Fibroblast of peridontal ligament (primary cell): ENCODE results near the gene PLAAT4.
"Not testable (repeated sequence)": the region's sequence is repeated elsewhere in the genome, so short reads cannot be mapped to it uniquely, and the experiment has no call there.

Experiments
- DNase-seq: peaks from one replicate; pipeline ENCODE4 v3.0.0-alpha.2; 2010; ENCODE audit errors: extremely low read depth

PLAAT4 gene

DNA sequence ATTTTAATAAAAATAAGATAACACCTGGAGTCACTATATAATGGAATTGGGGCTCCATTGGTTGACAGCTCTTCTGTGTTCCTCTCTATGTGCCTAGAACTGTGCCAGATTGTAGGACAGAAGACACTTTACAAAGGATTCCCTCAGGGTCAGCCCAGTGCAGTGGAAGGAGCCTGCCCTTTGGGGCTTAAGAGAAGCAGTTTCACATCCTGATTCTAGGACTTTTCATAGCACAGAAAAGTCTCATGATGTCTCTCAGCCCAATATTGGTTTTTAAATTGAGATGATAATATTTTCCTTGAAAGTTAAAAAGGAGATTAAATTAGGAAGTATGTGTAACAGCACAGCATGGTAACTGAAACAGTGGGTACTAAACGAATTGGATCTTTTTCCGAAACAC, 7.1 kb downstream of the PLAAT4 start:
- DNase-seq, result no peak

DNA sequence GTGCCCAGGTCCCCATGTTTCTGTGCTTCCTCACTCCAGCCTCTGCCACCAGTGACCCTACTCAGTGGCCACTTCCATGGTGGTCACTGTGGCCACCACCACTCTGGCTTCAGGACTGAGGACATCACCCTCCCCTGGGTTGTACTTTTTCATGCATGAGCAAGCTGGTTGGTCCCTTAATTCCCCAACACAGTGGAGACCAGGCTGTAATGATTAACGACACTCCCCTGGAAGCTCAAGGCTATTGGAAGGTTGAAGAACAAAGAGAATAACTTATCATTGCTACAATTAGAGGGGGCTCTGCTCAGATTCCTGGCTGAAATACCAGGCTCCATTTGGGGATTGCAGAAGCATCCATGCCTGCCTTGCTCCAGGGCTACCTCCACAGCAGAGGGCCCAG, 10.5 kb downstream of the PLAAT4 start:
- no peak for DNase-seq

DNA sequence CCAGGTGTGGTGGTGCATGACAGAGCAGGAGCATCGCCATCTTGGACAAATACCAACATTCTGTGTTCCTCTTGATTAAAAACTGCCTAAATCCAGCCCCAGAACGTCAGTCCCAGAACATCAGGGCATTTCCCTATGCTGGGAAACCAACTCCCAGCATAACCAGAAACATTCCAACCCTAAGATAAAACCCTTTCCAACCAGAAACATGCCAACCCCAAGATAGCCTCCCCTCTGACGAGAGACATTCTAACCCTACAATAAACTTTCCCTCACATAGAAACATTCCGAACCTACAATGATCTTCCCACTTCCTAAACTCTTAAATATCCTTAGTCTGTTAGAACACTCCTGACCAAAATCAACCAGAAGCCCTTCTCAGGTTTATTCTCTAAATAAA, 11.6 kb downstream of the PLAAT4 start:
- DNase-seq, result peak; percentile 20

DNA sequence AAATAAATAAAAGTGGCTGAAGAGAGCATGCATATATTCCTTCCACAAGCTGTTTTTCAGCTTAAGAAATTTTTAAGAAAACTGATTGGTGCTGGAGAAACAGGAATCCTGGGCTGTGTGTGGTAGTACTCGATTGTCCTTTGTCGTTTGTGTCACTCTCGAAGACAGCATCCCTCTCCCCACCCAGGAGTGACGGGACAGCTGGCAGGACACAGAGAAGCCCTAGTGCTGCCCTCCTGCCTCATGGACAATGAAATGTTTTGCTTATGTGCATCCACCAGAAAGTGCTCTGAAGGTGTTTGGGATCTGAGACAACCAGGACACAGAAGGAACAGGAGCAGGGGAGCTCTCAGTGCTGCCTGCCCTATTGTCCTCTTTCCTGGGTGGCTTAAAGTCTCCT, 12.8 kb downstream of the PLAAT4 start:
- no peak for DNase-seq

DNA sequence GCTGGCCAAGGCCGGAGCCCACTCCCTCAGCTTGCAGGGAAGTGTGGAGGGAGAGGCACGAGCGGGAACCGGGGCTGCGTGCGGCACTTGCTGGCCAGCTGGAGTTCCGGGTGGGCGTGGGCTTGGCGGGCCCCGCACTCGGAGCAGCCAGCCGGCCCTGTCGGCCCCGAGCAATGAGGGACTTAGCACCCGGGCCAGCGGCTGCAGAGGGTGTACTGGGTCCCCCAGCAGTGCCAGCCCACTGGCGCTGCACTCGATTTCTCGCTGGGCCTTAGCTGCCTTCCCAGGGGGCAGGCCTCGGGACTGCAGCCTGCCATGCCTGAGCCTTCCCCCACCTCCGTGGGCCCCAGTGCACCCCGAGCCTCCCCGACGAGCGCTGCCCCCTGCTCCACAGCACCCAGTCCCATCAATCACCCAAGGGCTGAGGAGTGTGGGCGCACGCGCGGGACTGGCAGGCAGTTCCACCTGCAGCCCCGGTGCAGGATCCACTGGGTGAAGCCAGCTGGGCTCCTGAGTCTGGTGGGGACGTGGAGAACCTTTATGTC, 13.6 kb downstream of the PLAAT4 start:
- not testable (repeated sequence) for DNase-seq

DNA sequence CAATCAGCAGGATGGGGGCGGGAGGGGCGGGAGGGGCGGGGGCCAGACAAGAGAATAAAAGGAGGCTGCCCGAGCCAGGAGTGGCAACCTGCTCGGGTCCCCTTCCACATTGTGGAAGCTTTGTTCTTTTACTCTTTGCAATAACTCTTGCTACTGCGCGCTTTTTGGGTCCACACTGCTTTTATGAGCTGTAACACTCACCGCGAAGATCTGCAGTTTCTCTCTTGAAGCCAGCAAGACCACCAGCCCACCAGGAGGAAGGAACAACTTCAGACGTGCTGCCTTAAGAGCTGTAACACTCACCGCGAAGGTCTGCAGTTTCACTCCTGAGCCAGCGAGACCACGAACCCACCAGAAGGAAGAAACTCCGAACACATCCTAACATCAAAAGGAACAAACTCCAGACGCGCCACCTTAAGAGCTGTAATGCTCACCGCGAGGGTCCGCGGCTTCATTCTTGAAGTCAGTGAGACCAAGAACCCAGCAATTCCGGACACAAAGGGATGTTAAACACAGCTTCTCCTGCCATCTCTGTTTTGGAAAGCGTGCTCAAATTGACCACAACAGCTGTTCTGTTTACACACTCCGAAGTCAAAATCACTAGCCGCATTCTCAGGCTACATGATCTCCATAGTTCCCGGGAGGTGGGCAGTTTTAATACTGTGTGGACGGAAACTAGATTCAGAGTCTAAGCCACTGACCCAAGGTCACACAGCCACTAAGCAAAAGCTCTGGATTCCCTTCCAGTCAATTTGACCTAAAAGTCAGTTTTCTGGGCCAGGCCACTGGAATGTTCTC, 14.7 kb downstream of the PLAAT4 start:
- DNase-seq, result peak; percentile 55

DNA sequence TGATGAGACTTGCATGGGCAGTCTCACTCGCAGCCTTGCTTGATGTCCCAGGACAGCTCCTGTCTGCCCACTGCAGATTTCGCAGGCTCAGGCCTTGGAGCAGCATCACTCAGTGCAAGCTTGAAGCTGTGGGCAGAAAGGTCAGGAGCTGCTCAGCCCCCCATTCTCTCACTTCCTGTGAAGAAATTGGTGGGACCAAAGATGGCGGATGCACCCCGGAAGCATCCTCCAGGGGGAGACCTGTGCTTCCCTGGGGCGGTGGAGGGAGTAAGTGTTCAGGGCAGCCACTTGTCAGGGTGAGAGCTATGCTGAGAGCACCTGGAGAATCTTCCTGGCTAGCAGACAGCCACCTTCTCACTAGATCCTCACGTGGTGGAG, 15.3 kb downstream of the PLAAT4 start:
- no peak for DNase-seq

DNA sequence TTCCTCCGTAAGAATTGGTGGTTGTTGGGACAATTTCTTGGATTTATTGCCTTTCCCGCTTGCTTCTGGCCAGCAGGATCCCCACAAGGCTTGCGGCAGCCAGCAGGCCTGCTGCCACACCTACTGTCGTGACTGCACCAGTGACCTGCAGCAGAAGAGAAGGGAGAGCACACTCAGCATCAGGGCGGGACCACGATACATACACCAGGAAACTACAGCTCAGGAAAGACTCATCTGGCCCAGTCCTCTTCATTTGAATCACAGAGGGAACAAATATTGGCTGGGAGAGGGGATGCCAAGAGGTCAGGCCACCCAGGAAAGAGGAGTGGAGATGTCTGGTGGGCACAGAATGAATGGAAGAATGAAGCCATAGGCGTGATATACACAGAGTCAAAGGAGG, 16.3 kb downstream of the PLAAT4 start:
- DNase-seq, result no peak

DNA sequence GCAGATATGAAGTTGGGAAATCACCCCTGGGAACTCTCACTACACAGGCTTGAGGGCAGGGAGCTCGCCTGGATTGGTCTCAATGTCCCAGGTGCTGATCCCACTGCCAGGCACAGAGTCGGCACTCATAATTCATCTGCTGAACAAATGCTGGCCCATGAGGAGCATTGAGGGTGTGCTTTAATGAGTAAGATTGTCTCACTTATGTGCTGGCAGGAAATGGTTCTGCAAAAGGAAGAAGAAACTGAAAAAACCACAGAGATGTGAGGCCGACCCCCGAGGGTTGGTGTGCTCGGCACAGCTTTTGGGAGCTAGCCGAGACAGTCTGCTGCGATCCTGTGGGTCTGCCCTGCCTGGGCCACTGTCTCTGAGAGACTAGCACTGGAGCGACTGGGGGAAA, 17.2 kb downstream of the PLAAT4 start:
- DNase-seq, result no peak

DNA sequence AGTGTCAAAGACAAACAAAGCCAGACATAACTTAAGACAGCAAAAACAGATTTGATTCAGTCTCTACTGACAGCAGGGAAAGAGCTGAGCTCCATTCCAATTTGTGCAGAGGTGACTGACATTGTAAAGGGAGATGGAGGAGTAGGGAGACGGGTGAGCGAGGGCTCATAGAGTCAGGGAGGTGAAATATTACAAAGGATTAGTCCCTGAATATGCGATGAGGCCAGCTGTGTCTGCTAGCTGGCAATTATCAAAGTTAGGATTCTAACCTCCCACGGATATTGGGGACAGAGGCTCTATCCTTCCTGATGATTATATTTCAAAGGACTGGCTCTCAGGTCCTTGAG, 18.2 kb downstream of the PLAAT4 start:
- DNase-seq, result no peak

DNA sequence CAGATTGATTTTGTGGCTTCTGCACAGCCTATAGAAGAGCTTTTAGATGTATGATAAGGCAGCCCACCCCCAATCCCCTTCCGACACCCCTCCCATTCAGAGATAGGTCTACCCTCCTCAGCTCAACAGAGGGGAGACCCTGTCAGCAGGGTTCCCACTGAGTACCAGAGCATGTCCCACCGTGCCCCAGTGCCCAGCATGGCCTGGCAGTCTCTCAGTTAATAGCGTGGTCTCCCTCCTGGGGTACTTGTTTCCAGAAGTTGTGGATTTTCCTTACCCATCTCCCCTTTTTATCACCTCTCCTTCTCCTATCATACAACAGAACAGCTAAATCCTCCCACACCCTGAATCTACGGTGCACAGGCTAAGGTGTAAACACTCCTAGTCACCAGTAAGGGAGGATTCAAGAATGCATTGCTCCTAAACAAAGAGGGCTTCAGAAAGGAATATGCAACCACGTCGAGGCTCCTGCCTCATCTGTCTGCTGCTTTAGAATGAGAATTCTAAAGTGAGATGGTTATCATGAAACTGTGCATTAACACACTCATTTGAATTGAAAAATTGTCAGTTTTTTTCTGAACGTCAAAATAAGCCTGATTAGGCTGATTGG, 19.9 kb downstream of the PLAAT4 start:
- DNase-seq, result no peak

DNA sequence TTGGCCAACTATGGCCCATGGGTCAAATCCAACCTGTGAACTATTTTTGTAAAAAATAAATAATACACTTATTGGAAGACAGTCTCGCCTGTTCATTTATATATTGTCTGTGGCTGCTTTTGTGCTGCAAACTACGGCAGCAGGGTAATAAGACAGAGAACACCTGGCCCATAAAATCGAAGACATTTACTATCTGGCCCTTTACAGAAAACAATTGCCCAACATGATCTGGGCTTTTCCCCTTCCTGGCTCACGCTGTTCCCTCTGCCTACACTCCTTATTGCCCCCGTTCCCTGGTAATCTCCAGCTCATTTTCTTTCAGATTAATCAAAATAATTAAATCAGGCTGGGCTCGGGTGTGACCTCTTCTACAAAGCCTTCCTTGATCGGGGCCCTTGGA, 21.0 kb downstream of the PLAAT4 start:
- DNase-seq, result no peak

DNA sequence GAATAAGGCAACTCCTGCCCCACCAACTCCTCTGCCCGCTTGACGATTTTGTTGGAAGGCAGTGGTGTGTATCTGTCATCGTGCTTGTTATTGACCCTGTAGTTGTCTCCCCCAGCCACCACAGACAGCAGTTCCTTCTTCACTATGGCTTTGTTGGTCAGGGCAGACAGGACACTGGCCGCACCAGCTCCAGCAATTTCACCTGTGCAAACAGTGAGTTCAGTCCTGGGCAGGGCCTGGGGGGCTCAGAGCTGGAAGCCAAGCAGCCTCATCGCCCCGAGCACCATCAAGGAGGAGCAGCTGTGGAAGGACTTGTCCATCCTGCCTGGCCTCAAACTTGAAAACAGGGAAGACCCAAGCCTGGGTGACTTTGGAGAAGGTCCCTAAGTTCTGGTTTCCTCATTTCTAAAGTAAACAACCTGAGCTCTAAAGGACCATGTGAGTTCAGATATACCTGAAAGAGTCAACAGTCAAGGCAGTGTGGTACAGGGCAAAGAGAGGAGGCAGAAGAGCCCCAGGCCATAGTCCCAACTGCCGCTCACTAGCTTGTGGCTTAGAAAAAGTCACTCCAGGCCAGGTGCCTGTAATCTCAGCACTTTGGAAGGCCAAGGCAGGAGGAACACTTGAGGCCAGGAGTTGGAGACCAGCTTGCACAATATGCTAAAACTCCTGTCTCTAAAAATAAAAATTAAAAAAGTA, 22.0 kb downstream of the PLAAT4 start:
- DNase-seq, result no peak

DNA sequence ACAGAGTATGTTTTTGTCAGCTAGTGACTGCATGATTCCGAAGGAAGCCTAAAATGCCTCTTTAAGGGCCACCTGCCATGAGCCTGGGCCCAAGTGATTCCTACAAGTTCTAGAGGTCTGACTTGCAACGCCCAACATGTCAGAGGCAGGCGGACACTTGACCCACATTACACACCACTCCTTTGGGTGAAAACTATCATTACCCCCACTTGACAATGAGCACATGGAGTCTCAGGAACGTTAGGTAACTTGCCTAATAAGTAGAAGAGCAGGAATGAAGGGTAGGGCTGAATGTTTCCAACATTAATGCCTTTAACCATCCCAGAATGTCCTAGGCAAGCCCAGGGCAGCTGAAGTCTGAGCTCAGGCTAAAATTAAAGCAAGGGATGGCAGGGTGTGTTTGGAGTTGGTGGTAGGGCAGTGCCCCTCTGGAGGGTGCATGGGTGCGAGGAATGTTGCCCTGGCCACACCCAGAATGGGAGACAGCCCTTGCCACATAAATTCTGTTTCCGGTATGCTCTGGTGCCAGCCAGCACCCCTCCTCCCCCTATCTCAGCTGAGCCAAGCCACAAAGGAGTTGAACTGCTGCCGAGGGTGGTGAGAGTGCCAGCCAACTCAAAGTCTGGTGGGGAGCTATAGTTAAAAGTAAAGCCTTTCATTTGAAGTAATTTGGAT, 24.0 kb downstream of the PLAAT4 start:
- DNase-seq, result no peak

DNA sequence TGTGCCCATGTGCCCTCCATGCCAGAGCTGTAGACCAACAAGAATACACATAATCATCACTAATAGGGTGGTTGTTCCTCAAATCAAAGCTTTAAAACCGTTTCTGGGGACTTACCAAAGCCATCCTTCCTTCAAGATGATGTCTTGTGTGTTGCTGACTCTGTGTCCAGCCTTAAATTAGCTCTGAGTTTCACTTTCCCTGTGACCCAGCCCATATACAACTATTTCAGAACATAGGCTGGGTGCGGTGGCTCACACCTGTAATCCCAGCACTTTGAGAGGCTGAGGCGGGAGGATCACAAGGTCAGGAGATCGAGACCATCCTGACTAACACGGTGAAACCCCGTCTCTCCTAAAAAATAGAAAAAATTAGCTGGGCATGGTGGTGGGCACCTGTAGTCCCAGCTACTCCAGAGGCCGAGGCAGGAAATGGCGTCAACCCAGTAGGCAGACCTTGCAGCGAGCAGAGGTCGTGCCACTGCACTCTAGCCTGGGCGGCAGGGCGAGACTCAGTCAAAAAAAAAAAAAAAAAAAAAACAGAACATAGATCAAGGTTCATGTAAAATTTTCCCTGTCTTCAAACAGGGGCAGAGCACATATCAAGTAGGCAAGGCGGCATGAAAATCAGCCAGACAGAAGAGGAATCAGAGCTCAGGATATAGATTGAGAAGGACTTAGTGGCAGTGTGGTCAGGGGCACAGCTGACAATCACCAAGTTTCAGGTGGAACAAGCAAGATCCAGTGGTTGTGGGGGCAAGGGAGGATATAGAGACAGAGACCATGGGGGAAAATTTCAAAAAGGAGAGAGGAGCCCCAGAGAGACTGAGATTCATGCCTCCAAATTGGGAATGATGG, 26.8 kb downstream of the PLAAT4 start, which contains the start of gene PLAAT2:
Gene PLAAT2, minus strand, starts transcription at position 179 of the 855 bp plus-strand sequence. Its CDS starts 55 bp downstream, at position 124.
- no peak for DNase-seq

DNA sequence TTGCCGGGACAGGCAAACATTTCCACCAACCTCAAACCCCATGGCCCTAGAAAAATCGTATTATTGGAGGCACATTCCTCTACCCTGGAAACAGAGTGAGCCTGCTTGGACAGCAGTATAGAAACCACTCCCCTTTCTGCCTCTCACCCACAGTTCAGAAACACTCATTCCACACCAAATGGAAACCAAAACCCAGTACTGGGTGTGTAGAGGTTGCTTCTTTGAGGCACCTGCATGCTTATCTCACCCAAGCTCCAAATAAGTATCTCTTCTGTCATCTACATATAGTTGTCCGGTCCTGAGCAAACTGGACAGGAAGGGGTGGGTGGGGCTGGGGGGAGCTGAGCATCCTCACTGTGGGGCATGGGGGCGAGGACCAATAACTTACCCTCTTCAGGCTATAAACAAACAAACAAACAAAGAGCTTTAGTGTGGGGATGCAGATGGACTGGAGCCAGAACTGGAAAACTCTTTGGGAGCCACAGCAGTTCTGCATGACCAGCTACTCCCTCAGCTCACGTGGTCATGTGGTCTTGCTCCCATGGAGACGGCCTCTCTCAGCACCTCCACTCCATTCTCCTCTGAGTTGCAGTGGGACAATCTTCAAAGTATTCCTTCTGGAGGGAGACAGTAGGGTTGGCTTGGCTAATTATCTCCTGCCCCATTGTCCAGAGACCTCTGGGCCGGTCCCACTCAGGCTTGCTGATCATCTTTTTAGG, 27.6 kb downstream of the PLAAT4 start:
- no peak for DNase-seq

DNA sequence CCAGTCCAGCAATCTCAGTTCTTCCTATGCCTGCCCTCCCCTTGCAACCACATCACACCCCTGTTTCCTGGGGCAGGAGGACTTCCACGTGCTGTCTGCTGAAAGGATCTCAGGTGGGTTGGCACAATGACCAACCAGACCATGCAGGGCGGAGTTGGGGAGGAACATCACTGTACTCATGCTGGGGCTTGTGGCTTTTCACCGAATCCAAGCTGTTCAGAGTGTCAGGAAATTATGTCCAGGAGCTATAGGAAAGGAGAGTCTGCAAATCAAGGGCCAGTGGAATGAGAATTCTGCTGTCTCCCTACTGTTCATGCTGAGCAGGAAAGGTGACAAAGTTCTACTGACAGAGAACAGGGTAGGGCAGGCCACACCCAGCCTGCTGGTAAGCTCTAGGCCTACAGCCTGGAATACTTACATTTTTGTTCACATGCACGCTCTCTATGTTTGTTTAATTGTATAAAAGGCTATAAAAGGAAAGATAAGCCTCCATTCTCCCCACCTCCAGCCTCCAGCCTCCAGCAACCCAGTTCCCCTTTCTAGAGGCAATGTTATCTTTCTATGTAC, 28.3 kb downstream of the PLAAT4 start:
- DNase-seq, result no peak

DNA sequence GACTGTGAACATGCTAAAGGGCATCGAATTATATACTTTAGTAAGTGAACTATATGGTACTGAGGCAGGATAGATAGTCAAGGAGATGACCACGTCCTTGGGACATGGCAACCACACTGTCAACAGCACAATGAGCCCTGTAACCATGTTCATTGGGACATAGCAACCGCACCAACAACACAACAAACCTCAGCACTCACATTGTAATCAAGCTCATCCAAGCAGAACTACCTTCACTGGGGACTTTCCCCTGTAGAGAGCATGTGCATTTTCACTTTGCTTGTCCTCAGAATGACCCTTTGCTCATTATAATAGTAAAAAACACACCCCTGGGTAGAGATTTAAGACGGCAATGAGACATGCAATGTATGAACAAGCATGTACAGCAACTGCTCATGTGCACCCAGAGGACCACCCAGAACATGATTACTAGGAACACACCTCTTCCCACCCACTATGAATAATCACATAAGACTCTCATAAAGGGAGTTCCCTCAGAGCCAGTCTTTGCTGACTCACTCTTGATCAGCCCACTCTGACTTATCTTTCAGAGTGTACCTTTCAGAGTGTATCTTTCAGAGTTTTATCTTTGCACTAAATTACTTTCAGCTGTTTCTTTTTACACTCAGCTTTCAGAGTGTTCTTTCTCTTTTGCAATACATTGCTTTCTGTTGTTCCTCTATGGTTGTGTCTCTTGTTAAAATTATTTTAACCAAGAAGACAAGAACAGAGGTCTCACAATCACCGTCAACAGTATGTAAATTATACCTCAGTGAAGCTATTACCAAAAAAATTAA, 30.6 kb downstream of the PLAAT4 start:
- DNase-seq, result peak; percentile 76

DNA sequence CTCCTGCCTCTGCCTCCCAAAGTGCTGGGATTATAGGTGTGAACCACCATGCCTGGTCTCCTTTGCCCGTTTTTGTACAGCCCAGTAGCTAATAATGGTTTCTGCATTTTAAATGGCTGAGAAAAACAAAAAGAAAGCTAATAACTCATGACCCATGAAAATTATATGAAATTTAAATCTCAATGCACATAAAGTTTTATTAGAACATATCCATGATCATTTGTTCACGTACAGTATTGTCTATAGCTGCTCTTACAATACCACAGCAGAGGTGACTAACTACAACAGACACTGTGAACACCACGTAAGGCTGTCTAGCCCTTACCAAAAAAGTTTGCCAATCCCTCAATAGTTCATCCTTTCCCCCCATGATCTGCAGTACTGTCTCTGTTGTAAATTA, 33.0 kb downstream of the PLAAT4 start:
- no peak for DNase-seq
